Activated T-cell treated with anti-CD3 and anti-CD28 coated beads, Interleukin-2, amount 50 U/mL, for 72 hours (primary cell): ENCODE measurements around the gene RAD51AP1. TPM values are rescaled to one million over a fixed set of nuclear protein-coding genes. Genes with fewer than 3 reads are reported as not detected.
"Not testable (repeated sequence)": the region's sequence is repeated elsewhere in the genome, so short reads cannot be mapped to it uniquely, and the experiment has no call there.

Experiments used
- ATAC-seq, 2 donors: fragments of 150-1000 bp; cut with Tn5 transposase; replicated peaks in 1 of 2; 2 replicates each; pipeline ENCODE4 v1.10.0; 2021; ENCODE audit warnings: moderate library complexity in 2 of 2, mild to moderate bottlenecking in 1 of 2
- DNase-seq, 2 donors: peaks; one replicate each; pipeline ENCODE4 v3.0.0; 2021 to 2022; ENCODE audit warnings: mixed read lengths in 1 of 2
- H3K27ac Mint-ChIP-seq: one replicate; pipeline ENCODE4 v1.8.0; 2022; ENCODE audit warnings: mild to moderate bottlenecking, moderate library complexity, mixed read lengths
- H3K27me3 Mint-ChIP-seq: one replicate; pipeline ENCODE4 v1.8.0; 2022; ENCODE audit warnings: low read depth, mixed read lengths
- H3K36me3 Mint-ChIP-seq, 2 donors: one replicate each; pipeline ENCODE4 v1.8.0; 2022; ENCODE audit warnings: mixed read lengths in 2 of 2, mild to moderate bottlenecking in 1 of 2; ENCODE audit not compliant: insufficient read depth in 2 of 2
- H3K4me1 Mint-ChIP-seq: one replicate; pipeline ENCODE4 v1.8.0; 2022; ENCODE audit warnings: low read depth, mixed read lengths
- H3K4me3 Mint-ChIP-seq, 2 donors: one replicate each; pipeline ENCODE4 v1.8.0; 2022; ENCODE audit warnings: mild to moderate bottlenecking in 2 of 2, mixed read lengths in 2 of 2, moderate library complexity in 2 of 2
- H3K9me3 Mint-ChIP-seq, 2 donors: one replicate each; pipeline ENCODE4 v1.8.0; 2022; ENCODE audit warnings: mixed read lengths in 2 of 2
- total RNA-seq, 2 donors: library from RNA; stranded (reverse); gene quantifications; one replicate each; pipeline ENCODE4 v1.2.3, GENCODE V29; 2022

The RAD51AP1 gene
- 10 to 100 TPM; 48.9 to 57.9 TPM for total RNA-seq

GRCh38 chr12:4538207-4539160, at the start of gene RAD51AP1:
Gene RAD51AP1, plus strand, starts transcription at chr12:4538890. Its CDS starts 50 bp downstream, at chr12:4538940.
- DNase-seq (peak; percentile 95 to 96), ATAC-seq (peak; percentile 99)
- peaks cover 2 to 11% of the 10 kb centered on the region in 2 donors for H3K36me3 Mint-ChIP-seq
- H3K9me3 Mint-ChIP-seq, result no peaks in the 10 kb centered on the region
- H3K27me3 Mint-ChIP-seq, result no peaks in the 10 kb centered on the region
- H3K4me1 Mint-ChIP-seq, result peaks cover 33% of the 10 kb centered on the region
- peak within 1 kb of the TSS; percentile 100 for H3K27ac Mint-ChIP-seq
- H3K4me3 Mint-ChIP-seq, result peak within 1 kb of the TSS; percentile 95 to 99

- Mint-ChIP-seq H3K4me1 (peaks cover 10% of the 10 kb centered on the region), H3K9me3 (no peaks in the 10 kb centered on the region), H3K36me3 (peaks cover 3 to 4% of the 10 kb centered on the region in 2 donors), H3K4me3 (no peak overlapping the region), H3K27ac (no peak overlapping the region), H3K27me3 (no peaks in the 10 kb centered on the region)
- ATAC-seq (no peak), DNase-seq (no peak)
Observed at GRCh38 chr12:4489556-4489955, 49.1 kb upstream of the RAD51AP1 start.

GRCh38 chr12:4490973-4491372, 47.7 kb upstream of the RAD51AP1 start:
- no peak overlapping the region for H3K4me3 Mint-ChIP-seq
- H3K27me3 Mint-ChIP-seq, result no peaks in the 10 kb centered on the region
- H3K27ac Mint-ChIP-seq, result no peak overlapping the region
- DNase-seq, result no peak
- ATAC-seq, result no peak
- H3K4me1 Mint-ChIP-seq, result peaks cover 12% of the 10 kb centered on the region
- H3K9me3 Mint-ChIP-seq, result no peaks in the 10 kb centered on the region
- peaks cover 3 to 4% of the 10 kb centered on the region in 2 donors for H3K36me3 Mint-ChIP-seq

GRCh38 chr12:4496145-4496838, 42.4 kb upstream of the RAD51AP1 start:
- H3K36me3 Mint-ChIP-seq, result peaks cover 1 to 15% of the 10 kb centered on the region in 2 donors
- peak; percentile 95 to 96 for ATAC-seq
- no peak overlapping the region for H3K27ac Mint-ChIP-seq
- peak overlapping the region; percentile 31 to 35 for H3K4me3 Mint-ChIP-seq
- no peaks in the 10 kb centered on the region for H3K27me3 Mint-ChIP-seq
- peaks cover 21% of the 10 kb centered on the region for H3K4me1 Mint-ChIP-seq
- no peaks in the 10 kb centered on the region for H3K9me3 Mint-ChIP-seq
- no peak for DNase-seq

- Mint-ChIP-seq H3K36me3 (peaks cover 4 to 23% of the 10 kb centered on the region in 2 donors), H3K27me3 (no peaks in the 10 kb centered on the region), H3K9me3 (no peaks in the 10 kb centered on the region), H3K4me3 (no peak overlapping the region), H3K4me1 (peaks cover 21% of the 10 kb centered on the region), H3K27ac (no peak overlapping the region)
- ATAC-seq, result no peak
- no peak for DNase-seq
Observed at GRCh38 chr12:4499186-4499585, 39.5 kb upstream of the RAD51AP1 start.

- Mint-ChIP-seq H3K27me3 (no peaks in the 10 kb centered on the region), H3K4me1 (peaks cover 32% of the 10 kb centered on the region), H3K27ac (no peak overlapping the region), H3K4me3 (peak overlapping the region in 1 of 2 donors; percentile 43), H3K9me3 (no peaks in the 10 kb centered on the region), H3K36me3 (peaks cover 6 to 16% of the 10 kb centered on the region in 2 donors)
- ATAC-seq, result peak in 1 of 2 donors; percentile 12
- no peak for DNase-seq
Observed at GRCh38 chr12:4505376-4505986, 33.2 kb upstream of the RAD51AP1 start.

GRCh38 chr12:4506430-4506829, 32.3 kb upstream of the RAD51AP1 start:
- no peak for DNase-seq
- no peak for ATAC-seq
- no peaks in the 10 kb centered on the region for H3K9me3 Mint-ChIP-seq
- H3K4me1 Mint-ChIP-seq, result peaks cover 32% of the 10 kb centered on the region
- peaks cover 6 to 16% of the 10 kb centered on the region in 2 donors for H3K36me3 Mint-ChIP-seq
- no peaks in the 10 kb centered on the region for H3K27me3 Mint-ChIP-seq
- H3K4me3 Mint-ChIP-seq, result peak overlapping the region in 1 of 2 donors; percentile 57
- H3K27ac Mint-ChIP-seq, result no peak overlapping the region

GRCh38 chr12:4506870-4507269, 31.8 kb upstream of the RAD51AP1 start:
- H3K27me3 Mint-ChIP-seq, result no peaks in the 10 kb centered on the region
- H3K36me3 Mint-ChIP-seq, result peaks cover 6 to 16% of the 10 kb centered on the region in 2 donors
- DNase-seq, result peak; percentile 9 to 26
- peaks cover 32% of the 10 kb centered on the region for H3K4me1 Mint-ChIP-seq
- ATAC-seq, result peak; percentile 100
- peak overlapping the region; percentile 49 to 57 for H3K4me3 Mint-ChIP-seq
- no peaks in the 10 kb centered on the region for H3K9me3 Mint-ChIP-seq
- H3K27ac Mint-ChIP-seq, result peak overlapping the region; percentile 1

GRCh38 chr12:4508503-4508902, 30.2 kb upstream of the RAD51AP1 start:
- H3K4me3 Mint-ChIP-seq, H3K27ac Mint-ChIP-seq, H3K9me3 Mint-ChIP-seq: not testable (repeated sequence)

GRCh38 chr12:4509269-4509668, 29.4 kb upstream of the RAD51AP1 start:
- peaks cover 32% of the 10 kb centered on the region for H3K4me1 Mint-ChIP-seq
- not testable (repeated sequence) for H3K27me3 Mint-ChIP-seq, H3K36me3 Mint-ChIP-seq, H3K4me3 Mint-ChIP-seq, H3K9me3 Mint-ChIP-seq, DNase-seq, ATAC-seq, H3K27ac Mint-ChIP-seq

More at GRCh38 chr12:4508503-4508902, 30.2 kb upstream of the RAD51AP1 start:
- not testable (repeated sequence) for ATAC-seq, H3K27me3 Mint-ChIP-seq, DNase-seq
- peaks cover 32% of the 10 kb centered on the region for H3K4me1 Mint-ChIP-seq
- peaks cover 6 to 14% of the 10 kb centered on the region in 2 donors for H3K36me3 Mint-ChIP-seq

GRCh38 chr12:4518106-4518728, 20.5 kb upstream of the RAD51AP1 start:
- Mint-ChIP-seq H3K9me3 (no peaks in the 10 kb centered on the region), H3K27me3 (no peaks in the 10 kb centered on the region), H3K36me3 (peaks cover 0 to 3% of the 10 kb centered on the region in 2 donors), H3K4me3 (no peak overlapping the region), H3K27ac (no peak overlapping the region), H3K4me1 (no peaks in the 10 kb centered on the region)
- no peak for ATAC-seq
- DNase-seq, result no peak

- not testable (repeated sequence) for H3K27me3 Mint-ChIP-seq, H3K4me1 Mint-ChIP-seq, H3K27ac Mint-ChIP-seq
Observed at GRCh38 chr12:4523443-4523842, 15.2 kb upstream of the RAD51AP1 start.

More at GRCh38 chr12:4523443-4523842, 15.2 kb upstream of the RAD51AP1 start:
- ATAC-seq, DNase-seq, H3K9me3 Mint-ChIP-seq, H3K36me3 Mint-ChIP-seq, H3K4me3 Mint-ChIP-seq: not testable (repeated sequence)
